Pons (tissue), 1 donor: ENCODE data around the gene BTK.
"Not testable (repeated sequence)": the region's sequence is repeated elsewhere in the genome, so short reads cannot be mapped to it uniquely, and the experiment has no call there.

Source experiments
- DNase-seq: peaks from one replicate; pipeline ENCODE4 v3.0.0-alpha.2; 2016; ENCODE audit warnings: low spot score

BTK gene

DNA sequence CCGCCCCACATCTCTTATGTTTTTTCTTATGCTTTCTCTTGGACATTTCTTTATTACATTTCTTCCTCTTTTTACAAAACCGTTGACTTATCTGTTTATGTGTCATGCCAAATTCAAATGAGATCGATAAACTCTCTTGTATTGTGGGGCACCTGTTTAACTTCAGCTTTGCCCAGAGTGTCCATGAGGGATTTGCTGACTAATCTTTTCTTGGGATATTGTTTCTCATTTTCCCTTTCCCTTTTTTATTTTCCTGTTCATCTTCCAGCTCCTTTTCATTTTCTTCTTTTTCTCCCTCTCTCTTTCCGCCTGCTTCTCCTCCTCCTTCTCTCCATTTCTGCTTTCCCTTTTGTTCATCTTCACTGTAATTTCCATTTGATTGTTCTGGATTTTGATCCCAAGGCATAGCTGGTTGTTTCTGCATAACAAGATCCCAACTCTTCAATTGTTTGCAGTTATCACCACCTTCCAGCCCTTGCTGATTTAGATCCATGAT lies 48.2 kb downstream of the BTK start:
- DNase-seq: no peak

DNA sequence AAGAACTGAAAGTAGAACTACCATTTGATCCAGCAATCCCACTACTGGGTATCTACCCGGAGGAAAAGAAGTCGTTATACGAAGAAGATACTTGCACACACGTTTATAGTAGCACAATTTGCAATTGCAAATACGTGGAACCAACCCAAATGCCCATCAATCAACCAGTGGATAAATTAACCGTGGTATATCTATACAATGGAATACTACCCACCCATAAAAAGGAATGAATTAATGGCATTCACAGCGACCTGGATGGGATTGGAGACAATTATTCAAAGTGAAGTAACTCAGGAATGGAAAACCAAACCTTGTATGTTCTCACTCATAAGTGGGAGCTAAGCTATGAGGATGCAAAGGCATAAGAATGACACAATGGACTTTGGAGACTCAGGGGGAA lies 51.7 kb downstream of the BTK start:
- DNase-seq: not testable (repeated sequence)

DNA sequence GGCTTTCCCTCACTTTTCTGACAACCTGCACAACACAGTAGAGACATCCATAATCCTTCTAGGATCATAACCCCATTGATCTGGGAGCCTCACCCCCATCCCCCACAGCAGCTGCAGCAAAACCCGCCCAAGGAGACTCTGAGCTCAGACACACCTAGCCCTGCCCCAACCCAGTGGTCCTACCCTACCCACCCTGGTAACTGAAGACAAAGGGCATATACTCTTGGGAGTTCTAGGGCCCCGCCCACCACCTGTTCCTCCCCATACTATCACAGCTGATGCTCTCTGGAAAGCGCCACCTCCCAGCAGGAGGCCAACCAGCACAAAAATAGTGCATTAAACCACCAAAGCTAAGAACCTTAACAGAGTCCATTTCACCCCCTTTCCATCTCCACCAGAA lies 59.4 kb downstream of the BTK start:
- DNase-seq: not testable (repeated sequence)

GRCh38 chrX:101303790-101304189 lies 82.2 kb downstream of the BTK start:
- DNase-seq: no peak
